Measurements from ENCODE around the gene S100A5. TPM values are rescaled to one million over a fixed set of nuclear protein-coding genes. Genes with fewer than 3 reads are reported as not detected.
"Not testable (repeated sequence)": the region's sequence is repeated elsewhere in the genome, so short reads cannot be mapped to it uniquely, and the experiment has no call there.

Gene S100A5, protein sequence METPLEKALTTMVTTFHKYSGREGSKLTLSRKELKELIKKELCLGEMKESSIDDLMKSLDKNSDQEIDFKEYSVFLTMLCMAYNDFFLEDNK
- not detected for total RNA-seq

- TF ChIP-seq, protein P1, sequence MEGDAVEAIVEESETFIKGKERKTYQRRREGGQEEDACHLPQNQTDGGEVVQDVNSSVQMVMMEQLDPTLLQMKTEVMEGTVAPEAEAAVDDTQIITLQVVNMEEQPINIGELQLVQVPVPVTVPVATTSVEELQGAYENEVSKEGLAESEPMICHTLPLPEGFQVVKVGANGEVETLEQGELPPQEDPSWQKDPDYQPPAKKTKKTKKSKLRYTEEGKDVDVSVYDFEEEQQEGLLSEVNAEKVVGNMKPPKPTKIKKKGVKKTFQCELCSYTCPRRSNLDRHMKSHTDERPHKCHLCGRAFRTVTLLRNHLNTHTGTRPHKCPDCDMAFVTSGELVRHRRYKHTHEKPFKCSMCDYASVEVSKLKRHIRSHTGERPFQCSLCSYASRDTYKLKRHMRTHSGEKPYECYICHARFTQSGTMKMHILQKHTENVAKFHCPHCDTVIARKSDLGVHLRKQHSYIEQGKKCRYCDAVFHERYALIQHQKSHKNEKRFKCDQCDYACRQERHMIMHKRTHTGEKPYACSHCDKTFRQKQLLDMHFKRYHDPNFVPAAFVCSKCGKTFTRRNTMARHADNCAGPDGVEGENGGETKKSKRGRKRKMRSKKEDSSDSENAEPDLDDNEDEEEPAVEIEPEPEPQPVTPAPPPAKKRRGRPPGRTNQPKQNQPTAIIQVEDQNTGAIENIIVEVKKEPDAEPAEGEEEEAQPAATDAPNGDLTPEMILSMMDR (IDR thresholded peaks at IDR 0.05): no peak
- ATAC-seq (ENCODE audit: low FRiP score) (no peak), DNase-seq (ENCODE audit: low spot score) (no peak)
Measured at GRCh38 chr1:153540394-153541361, at the start of gene S100A5. TSS of gene S100A5 (minus strand) at chr1:153540934. CDS start at chr1:153540191, 743 bp downstream.

- DNase-seq (ENCODE audit: low spot score) (no peak), ATAC-seq (ENCODE audit: low FRiP score) (no peak)
- TF ChIP-seq, protein P1 (IDR thresholded peaks at IDR 0.05): no peak
Measured at GRCh38 chr1:153588482-153588881, 47.7 kb upstream of the S100A5 start.

DNA sequence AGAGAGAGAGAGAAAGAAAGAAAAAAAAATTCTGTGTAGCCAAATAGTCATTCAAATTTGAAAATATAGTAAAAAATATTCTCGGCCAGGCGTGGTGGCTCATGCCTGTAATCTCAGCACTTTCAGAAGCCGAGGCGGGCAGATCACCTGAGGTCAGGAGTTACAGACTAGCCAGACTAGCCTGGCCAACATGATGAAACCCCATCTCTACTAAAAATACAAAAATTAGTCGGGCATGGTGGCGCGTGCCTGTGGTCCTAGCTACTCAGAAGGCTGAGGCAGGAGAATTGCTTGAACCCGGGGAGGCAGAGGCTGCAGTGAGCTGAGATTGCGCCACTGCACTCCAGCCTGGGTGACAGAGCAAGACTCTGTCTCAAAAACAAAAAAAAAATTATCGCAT is 47.3 kb upstream of the S100A5 start:
- not testable (repeated sequence) for ATAC-seq (ENCODE audit: low FRiP score); DNase-seq (ENCODE audit: low spot score)

- TF ChIP-seq, protein P1 (IDR thresholded peaks at IDR 0.05): no peak
- ATAC-seq (ENCODE audit: low FRiP score) (no peak), DNase-seq (ENCODE audit: low spot score) (no peak)
Measured at GRCh38 chr1:153587314-153587713, 46.6 kb upstream of the S100A5 start.

- TF ChIP-seq, protein P1 (IDR thresholded peaks at IDR 0.05): no peak
- ATAC-seq (ENCODE audit: low FRiP score) (no peak), DNase-seq (ENCODE audit: low spot score) (no peak)
Measured at GRCh38 chr1:153586347-153586746, 45.6 kb upstream of the S100A5 start.

DNA sequence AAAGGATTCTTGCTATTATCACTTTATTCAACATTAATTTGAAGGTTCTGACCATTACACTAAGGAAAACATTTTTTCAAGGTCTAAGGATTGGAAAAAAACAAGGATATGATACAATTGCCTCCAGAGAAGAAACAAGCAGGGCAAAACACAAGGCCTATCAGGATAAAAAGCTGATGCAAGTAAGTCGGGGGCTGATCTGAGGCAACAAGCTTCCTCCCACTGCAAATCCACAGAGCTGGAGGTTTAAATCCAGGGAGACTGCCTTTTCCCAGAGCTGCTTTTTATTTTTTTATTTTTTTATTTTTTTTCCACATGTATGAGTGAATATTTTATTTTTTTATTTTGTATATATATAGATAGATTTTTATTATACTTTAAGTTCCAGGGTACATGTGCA is 44.3 kb upstream of the S100A5 start:
- no peak for ATAC-seq (ENCODE audit: low FRiP score)
- DNase-seq (ENCODE audit: low spot score): no peak
- TF ChIP-seq, protein P1 (IDR thresholded peaks at IDR 0.05): no peak

DNA sequence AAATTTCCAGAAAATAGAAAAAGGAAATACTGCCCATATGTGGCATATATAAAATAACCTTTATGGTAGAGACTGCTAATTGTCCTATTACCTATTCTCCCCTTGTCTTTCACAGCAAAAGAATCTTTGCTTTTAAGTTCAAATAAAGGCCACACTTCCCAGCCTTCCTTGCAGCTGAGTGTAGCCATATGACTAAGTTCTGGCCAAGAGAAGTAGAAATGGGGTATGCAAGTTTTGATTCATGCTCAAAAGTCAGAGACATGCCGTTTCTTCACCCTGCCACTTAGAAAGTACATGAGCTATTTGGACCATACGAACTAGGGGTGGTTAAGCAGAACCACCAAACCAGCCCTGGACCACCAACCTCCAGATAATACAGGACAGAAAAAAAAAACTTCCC is 43.2 kb upstream of the S100A5 start:
- DNase-seq (ENCODE audit: low spot score): no peak
- TF ChIP-seq, protein P1 (IDR thresholded peaks at IDR 0.05): no peak
- no peak for ATAC-seq (ENCODE audit: low FRiP score)

DNA sequence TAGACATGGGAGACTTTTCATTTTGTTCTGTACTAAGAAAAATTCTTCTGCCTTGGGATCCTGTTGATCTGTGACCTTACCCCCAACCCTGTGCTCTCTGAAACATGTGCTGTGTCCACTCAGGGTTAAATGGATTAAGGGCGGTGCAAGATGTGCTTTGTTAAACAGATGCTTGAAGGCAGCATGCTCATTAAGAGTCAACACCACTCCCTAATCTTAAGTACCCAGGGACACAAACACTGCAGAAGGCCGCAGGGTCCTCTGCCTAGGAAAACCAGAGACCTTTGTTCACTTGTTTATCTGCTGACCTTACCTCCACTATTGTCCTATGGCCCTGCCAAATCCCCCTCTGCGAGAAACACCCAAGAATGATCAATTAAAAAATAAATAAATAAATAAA is 42.8 kb upstream of the S100A5 start:
- DNase-seq (ENCODE audit: low spot score); ATAC-seq (ENCODE audit: low FRiP score): not testable (repeated sequence)

GRCh38 chr1:153582836-153583235 is 42.1 kb upstream of the S100A5 start:
- not testable (repeated sequence) for ATAC-seq (ENCODE audit: low FRiP score)

More at GRCh38 chr1:153582836-153583235, 42.1 kb upstream of the S100A5 start:
- not testable (repeated sequence) for DNase-seq (ENCODE audit: low spot score)

Data from omental fat pad (tissue), 4 donors.